Chondrocyte (in vitro differentiated cells): ENCODE results near the gene SNAP29. TPM values are rescaled to one million over a fixed set of nuclear protein-coding genes. Genes with fewer than 3 reads are reported as not detected.
"Not testable (repeated sequence)": the region's sequence is repeated elsewhere in the genome, so short reads cannot be mapped to it uniquely, and the experiment has no call there.

Experiments
- DNase-seq: peaks from one replicate; pipeline ENCODE4 v3.0.0; 2021; ENCODE audit warnings: mixed read lengths, low spot score
- H3K27ac Mint-ChIP-seq: one replicate; pipeline ENCODE4 v1.8.0; 2021; ENCODE audit warnings: mild to moderate bottlenecking, moderate library complexity, mixed read lengths; ENCODE audit not compliant: unreplicated experiment
- H3K27me3 Mint-ChIP-seq: 2 replicates; pipeline ENCODE4 v1.8.0; 2021; ENCODE audit warnings: low read depth, mixed read lengths
- H3K36me3 Mint-ChIP-seq: 2 replicates; pipeline ENCODE4 v1.8.0; 2021; ENCODE audit warnings: low read depth, mixed read lengths
- H3K4me1 Mint-ChIP-seq: 2 replicates; pipeline ENCODE4 v1.8.0; 2021; ENCODE audit warnings: low read depth, mild to moderate bottlenecking, mixed read lengths
- H3K4me3 Mint-ChIP-seq: one replicate; pipeline ENCODE4 v1.8.0; 2021; ENCODE audit warnings: mild to moderate bottlenecking, moderate library complexity, mixed read lengths; ENCODE audit not compliant: unreplicated experiment
- H3K9me3 Mint-ChIP-seq: 2 replicates; pipeline ENCODE4 v1.8.0; 2021; ENCODE audit warnings: low read depth, mixed read lengths
- CTCF ChIP-seq: fragments of 200-600 bp; sonication (generic); IDR thresholded peaks from 2 replicates; pipeline ENCODE4 v1.5.0; 2021; ENCODE audit warnings: antibody characterized with exemption, mild to moderate bottlenecking, moderate library complexity
- total RNA-seq: library from RNA; stranded (reverse); gene quantifications from 3 replicates; pipeline ENCODE4 v1.2.1, GENCODE V29; 2021

Gene SNAP29
- total RNA-seq, 1 donor from 2014 or later, result 26.3 TPM

- DNase-seq, result no peak
- Mint-ChIP-seq H3K27ac (no peak overlapping the region), H3K27me3 (no peaks in the 10 kb centered on the region), H3K36me3 (peaks cover 18% of the 10 kb centered on the region), H3K4me1 (no peaks in the 10 kb centered on the region), H3K4me3 (no peak overlapping the region), H3K9me3 (no peaks in the 10 kb centered on the region)
- TF ChIP-seq CTCF, result no peak
Measured at GRCh38 chr22:20834725-20835124, 24.1 kb upstream of the SNAP29 start.

DNA sequence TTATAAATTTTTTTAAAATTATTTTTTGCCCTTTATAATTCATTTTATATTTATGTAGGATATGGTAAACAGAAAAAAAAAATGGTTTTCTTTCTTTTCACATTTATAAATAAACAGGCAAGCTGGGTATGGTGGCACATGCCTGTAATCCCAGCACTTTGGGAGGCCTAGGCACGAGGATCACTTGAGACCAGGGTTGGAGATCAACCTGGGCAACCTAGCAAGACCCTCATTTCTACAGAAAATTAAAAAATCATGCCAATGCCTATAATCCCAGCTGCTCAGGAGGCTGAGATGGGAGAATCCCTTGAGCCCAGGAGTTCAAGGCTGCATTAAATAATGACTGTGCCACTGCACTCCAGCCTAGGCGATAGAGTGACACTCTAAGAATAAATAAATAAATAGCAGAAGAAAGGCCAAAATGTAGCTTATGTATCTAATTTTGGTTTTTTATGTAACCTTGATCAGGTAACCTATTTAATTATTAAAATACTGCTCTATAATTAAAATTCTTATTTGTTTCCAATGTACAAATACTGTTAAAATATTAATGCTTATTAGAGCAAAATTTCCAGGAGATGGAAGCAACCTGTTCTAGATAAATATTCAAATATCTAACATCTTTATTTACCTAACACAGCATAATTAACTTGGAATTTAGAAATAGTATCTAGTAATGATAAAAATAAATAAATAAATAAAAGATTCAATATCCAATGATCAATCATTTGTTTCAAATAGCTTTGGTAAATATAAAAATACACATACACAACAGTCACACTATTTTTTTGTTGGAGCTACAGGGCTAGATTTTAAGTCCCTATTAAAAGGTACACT lies 21.6 kb upstream of the SNAP29 start:
- TF ChIP-seq CTCF, result no peak
- H3K4me1 Mint-ChIP-seq, result no peaks in the 10 kb centered on the region
- peaks cover 10% of the 10 kb centered on the region for H3K36me3 Mint-ChIP-seq
- H3K27ac Mint-ChIP-seq, result no peak overlapping the region
- H3K4me3 Mint-ChIP-seq, result no peak overlapping the region
- no peaks in the 10 kb centered on the region for H3K27me3 Mint-ChIP-seq
- no peaks in the 10 kb centered on the region for H3K9me3 Mint-ChIP-seq
- DNase-seq, result no peak

- H3K9me3 Mint-ChIP-seq, H3K27ac Mint-ChIP-seq, H3K27me3 Mint-ChIP-seq, H3K36me3 Mint-ChIP-seq, H3K4me3 Mint-ChIP-seq, DNase-seq, H3K4me1 Mint-ChIP-seq: not testable (repeated sequence)
Measured at GRCh38 chr22:20839354-20839753, 19.5 kb upstream of the SNAP29 start.

- no peaks in the 10 kb centered on the region for H3K9me3 Mint-ChIP-seq
- no peak for TF ChIP-seq CTCF
- no peaks in the 10 kb centered on the region for H3K36me3 Mint-ChIP-seq
- no peak overlapping the region for H3K4me3 Mint-ChIP-seq
- no peaks in the 10 kb centered on the region for H3K4me1 Mint-ChIP-seq
- no peak for DNase-seq
- H3K27ac Mint-ChIP-seq, result no peak overlapping the region
- H3K27me3 Mint-ChIP-seq, result no peaks in the 10 kb centered on the region
Measured at GRCh38 chr22:20839837-20840645, 18.8 kb upstream of the SNAP29 start.

DNA sequence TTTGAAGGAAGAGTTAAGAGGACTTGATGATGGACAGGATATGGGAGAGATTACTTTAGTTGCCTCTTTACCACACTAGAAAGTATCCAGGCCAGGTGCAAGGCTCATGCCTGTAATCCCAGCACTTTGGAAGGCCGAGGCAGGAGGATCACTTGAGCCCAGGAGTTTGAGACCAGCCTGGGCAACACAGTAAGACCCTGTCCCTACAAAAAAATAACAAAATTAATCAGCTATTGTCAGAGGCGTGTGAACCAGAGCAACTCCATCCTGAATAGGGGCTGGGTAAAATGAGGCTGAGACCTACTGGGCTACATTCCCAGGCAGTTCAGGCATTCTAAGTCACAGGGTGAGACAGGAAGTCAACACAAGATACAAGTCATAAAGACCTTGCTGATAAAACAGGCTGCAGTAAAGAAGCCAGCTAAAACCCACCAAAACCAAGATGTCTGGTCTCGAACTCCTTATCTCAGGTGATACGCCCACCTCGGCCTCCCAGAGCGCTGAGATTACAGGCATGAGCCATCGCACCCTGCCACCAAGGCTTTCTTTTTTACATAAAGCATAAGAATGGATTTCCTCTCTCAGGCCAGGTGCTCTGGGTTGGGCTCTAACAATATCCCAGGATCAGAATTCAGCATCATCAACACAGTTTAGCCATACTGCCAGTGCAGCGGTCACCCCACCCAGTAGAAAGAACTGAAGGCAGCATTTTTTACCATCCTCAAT lies 18.0 kb upstream of the SNAP29 start:
- Mint-ChIP-seq H3K36me3 (no peaks in the 10 kb centered on the region), H3K4me3 (no peak overlapping the region), H3K9me3 (no peaks in the 10 kb centered on the region), H3K27me3 (no peaks in the 10 kb centered on the region), H3K4me1 (no peaks in the 10 kb centered on the region), H3K27ac (no peak overlapping the region)
- no peak for DNase-seq
- TF ChIP-seq CTCF, result no peak
